Kidney (tissue), 14 donors: ENCODE data around the gene CLDN11. TPM values are rescaled to one million over a fixed set of nuclear protein-coding genes. Genes with fewer than 3 reads are reported as not detected.

ENCODE experiments used
- DNase-seq, 5 donors: peaks; one replicate each; pipeline ENCODE4 v3.0.0-alpha.2; 2013 to 2020
- FAIRE-seq: peaks from 2 replicates; lab custom pipeline; 2012; peaks lifted over from hg19 to GRCh38; lab: Jason Lieb, UNC
- H3K27ac ChIP-seq, 2 donors: one replicate each; pipeline ENCODE4 v1.7.0; 2013; ENCODE audit warnings: low read depth in 2 of 2, low read length in 2 of 2, inconsistent platforms in 1 of 2
- H3K27me3 ChIP-seq: one replicate; pipeline ENCODE4 v1.7.1; 2013; ENCODE audit warnings: low read length, inconsistent platforms; ENCODE audit not compliant: control insufficient read depth, insufficient read depth
- H3K36me3 ChIP-seq, 3 donors: one replicate each; pipeline versions ENCODE4 v1.7.0 to v1.7.1; 2013; ENCODE audit warnings: low read length in 3 of 3, control low read depth in 1 of 3, inconsistent platforms in 1 of 3; ENCODE audit not compliant: insufficient read depth in 3 of 3, control insufficient read depth in 2 of 3
- H3K4me1 ChIP-seq, 3 donors: one replicate each; pipeline versions ENCODE4 v1.7.0 to v1.7.1; 2013; ENCODE audit warnings: low read length in 3 of 3, inconsistent platforms in 1 of 3, low read depth in 1 of 3; ENCODE audit not compliant: control insufficient read depth in 2 of 3, insufficient read depth in 2 of 3
- H3K4me3 ChIP-seq, 3 donors: one replicate each; pipeline versions ENCODE4 v1.7.0 to v1.8.1; 2013; ENCODE audit warnings: low read length in 3 of 3, control low read depth in 1 of 3, inconsistent platforms in 1 of 3
- H3K9ac ChIP-seq, 3 donors: one replicate each; pipeline versions ENCODE4 v1.7.0 to v1.7.1; 2013; ENCODE audit warnings: low read length in 3 of 3, control low read depth in 1 of 3, inconsistent platforms in 1 of 3
- H3K9me3 ChIP-seq, 3 donors: one replicate each; pipeline versions ENCODE4 v1.7.0 to v1.7.1; 2013; ENCODE audit warnings: low read length in 3 of 3, control low read depth in 1 of 3, inconsistent platforms in 1 of 3; ENCODE audit not compliant: control insufficient read depth in 2 of 3, insufficient read depth in 1 of 3
- intact Hi-C: fragments of 100-400 bp; cut with DNase I; formaldehyde crosslinking; loops from one replicate; pipeline ENCODE4 v1.11.1; 2022
- polyA plus RNA-seq: library from polyadenylated mRNA; stranded (reverse); fragments of 350-450 nt; fragmentation: Illumina TruSeq; extraction: RNeasy Lipid Tissue Mini Kit (QIAGEN cat#74804); gene quantifications from one replicate; pipeline ENCODE4 v1.2.3, GENCODE V29; 2014; ENCODE audit warnings: low read depth, low replicate concordance; ENCODE audit not compliant: insufficient read depth
- total RNA-seq: library from RNA; stranded (reverse); fragmentation: NEBNext Ultra II Directional; extraction: Animal tissue kit (Norgen Biotek cat#: 25700); gene quantifications from one replicate; pipeline ENCODE4 v1.2.1, GENCODE V29; 2021
- TF ChIP-seq, protein P1 (sequence below): IDR thresholded peaks from 3 replicates; pipeline ENCODE4 v1.5.1; 2012; ENCODE audit warnings: mild to moderate bottlenecking, moderate library complexity, borderline replicate concordance; ENCODE audit not compliant: insufficient read depth; ENCODE audit errors: extremely low read depth
- donor health status: control.
- donor health status: control.
- donor health status: control.
- donor health status: control.
- donor health status: control.
- donor health status: DM: yes; HTN: yes; CAD: no.
- donor health status: Normal renal cell carcinoma (clear cell type).

Gene CLDN11
- total and polyA plus RNA-seq, 2 donors from 2014 or later, result 1.6 to 2.4 TPM

DNA sequence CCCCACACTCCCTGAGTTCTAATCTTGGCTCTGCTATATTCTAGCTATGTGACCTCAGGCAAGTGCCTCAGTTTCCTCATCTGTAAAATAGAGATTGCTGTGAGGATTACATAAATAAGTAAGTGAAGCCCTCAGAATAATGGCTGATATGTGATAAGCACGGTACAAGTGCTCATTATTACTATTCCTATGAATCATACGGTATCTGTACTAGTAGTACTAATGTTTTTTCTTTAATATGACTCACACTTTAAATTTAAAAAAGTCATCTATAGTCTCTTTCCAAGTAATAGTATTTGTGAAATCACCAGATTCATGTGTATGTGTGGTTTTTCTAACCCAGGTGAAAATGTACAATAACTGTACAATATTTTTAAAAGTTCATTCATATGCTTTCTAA lies 58.7 kb downstream of the CLDN11 start:
- no peak for FAIRE-seq
- Histone ChIP-seq H3K27me3 (no peaks in the 10 kb centered on the region), H3K4me1 (peaks cover 0 to 2% (median 0%) of the 10 kb centered on the region in 3 donors), H3K9me3 (no peaks in the 10 kb centered on the region), H3K27ac (no peak overlapping the region), H3K4me3 (no peak overlapping the region), H3K36me3 (no peaks in the 10 kb centered on the region), H3K9ac (no peak overlapping the region)
- DNase-seq, result no peak
- intact Hi-C loops, result no loop called here
- TF ChIP-seq, protein P1, sequence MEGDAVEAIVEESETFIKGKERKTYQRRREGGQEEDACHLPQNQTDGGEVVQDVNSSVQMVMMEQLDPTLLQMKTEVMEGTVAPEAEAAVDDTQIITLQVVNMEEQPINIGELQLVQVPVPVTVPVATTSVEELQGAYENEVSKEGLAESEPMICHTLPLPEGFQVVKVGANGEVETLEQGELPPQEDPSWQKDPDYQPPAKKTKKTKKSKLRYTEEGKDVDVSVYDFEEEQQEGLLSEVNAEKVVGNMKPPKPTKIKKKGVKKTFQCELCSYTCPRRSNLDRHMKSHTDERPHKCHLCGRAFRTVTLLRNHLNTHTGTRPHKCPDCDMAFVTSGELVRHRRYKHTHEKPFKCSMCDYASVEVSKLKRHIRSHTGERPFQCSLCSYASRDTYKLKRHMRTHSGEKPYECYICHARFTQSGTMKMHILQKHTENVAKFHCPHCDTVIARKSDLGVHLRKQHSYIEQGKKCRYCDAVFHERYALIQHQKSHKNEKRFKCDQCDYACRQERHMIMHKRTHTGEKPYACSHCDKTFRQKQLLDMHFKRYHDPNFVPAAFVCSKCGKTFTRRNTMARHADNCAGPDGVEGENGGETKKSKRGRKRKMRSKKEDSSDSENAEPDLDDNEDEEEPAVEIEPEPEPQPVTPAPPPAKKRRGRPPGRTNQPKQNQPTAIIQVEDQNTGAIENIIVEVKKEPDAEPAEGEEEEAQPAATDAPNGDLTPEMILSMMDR, result no peak

DNA sequence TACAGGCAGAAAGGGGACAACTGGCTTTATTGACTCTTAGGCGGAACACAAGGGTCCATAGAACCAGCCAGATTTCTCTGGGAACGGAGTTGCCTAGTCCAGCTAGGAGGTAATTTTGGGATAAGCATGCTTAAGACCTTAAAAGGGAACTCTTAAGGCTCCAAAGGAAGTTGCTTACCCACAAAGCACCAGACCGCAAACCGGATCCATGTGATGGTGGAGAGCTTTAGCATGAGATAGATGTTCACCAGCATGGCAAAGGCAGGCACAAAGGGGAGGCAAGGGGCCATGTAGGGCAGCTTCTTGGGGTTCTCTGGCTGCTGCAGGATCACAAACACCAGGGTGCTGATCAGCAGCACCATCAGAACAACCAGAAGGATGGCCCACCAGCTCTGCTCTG lies 61.4 kb downstream of the CLDN11 start:
- Histone ChIP-seq H3K9ac (no peak overlapping the region), H3K9me3 (no peaks in the 10 kb centered on the region), H3K36me3 (no peaks in the 10 kb centered on the region), H3K27ac (no peak overlapping the region), H3K4me3 (no peak overlapping the region), H3K27me3 (no peaks in the 10 kb centered on the region), H3K4me1 (no peaks in the 10 kb centered on the region)
- TF ChIP-seq, protein P1, result no peak
- no peak for FAIRE-seq
- intact Hi-C loops, result no loop called here
- no peak for DNase-seq

DNA sequence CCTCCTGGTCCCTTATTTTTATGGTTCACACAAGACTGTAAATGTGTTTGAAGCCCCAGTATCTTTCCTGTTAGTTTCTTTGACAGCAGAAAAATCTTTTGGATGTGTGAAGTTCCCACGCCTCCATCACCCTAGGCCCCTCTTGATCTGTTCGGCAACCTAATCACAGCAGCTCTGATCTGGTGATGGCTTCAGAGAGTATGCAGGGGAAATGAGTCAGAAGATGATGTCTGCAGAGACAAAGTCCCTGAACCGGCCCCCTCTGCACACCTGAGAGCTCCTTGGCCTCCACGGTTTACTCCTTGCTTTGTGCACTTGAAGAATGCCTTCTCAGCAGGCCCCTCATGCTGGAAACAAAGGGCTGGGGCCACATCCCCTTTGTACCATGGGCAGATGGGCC lies 63.5 kb downstream of the CLDN11 start:
- H3K27me3 ChIP-seq, result no peaks in the 10 kb centered on the region
- no peaks in the 10 kb centered on the region for H3K4me1 ChIP-seq
- H3K36me3 ChIP-seq, result no peaks in the 10 kb centered on the region
- intact Hi-C loops, result no loop called here
- H3K4me3 ChIP-seq, result no peak overlapping the region
- no peaks in the 10 kb centered on the region for H3K9me3 ChIP-seq
- TF ChIP-seq, protein P1, result no peak
- no peak for FAIRE-seq
- no peak overlapping the region for H3K27ac ChIP-seq
- DNase-seq, result no peak
- H3K9ac ChIP-seq, result no peak overlapping the region
